DMS 273 (cell line): ENCODE results near the gene METTL25.

Source experiments
- DNase-seq: peaks from one replicate; lab custom pipeline; 2025; ENCODE audit not compliant: unreplicated experiment; lab: John Stamatoyannopoulos, UW

Gene METTL25

GRCh38 chr12:82406651-82407050, 48.3 kb downstream of the METTL25 start:
- DNase-seq: no peak

GRCh38 chr12:82407481-82407880, 49.2 kb downstream of the METTL25 start:
- DNase-seq: no peak

GRCh38 chr12:82408844-82409243, 50.5 kb downstream of the METTL25 start:
- no peak for DNase-seq

- no peak for DNase-seq
These were observed 53.4 kb downstream of the METTL25 start for GRCh38 chr12:82411546-82412230.

- no peak for DNase-seq
These were observed 53.9 kb downstream of the METTL25 start for GRCh38 chr12:82412246-82412645.

GRCh38 chr12:82414044-82414443, 55.7 kb downstream of the METTL25 start:
- no peak for DNase-seq

GRCh38 chr12:82414926-82415325, 56.6 kb downstream of the METTL25 start:
- no peak for DNase-seq

- no peak for DNase-seq
These were observed 57.1 kb downstream of the METTL25 start for GRCh38 chr12:82415402-82415801.

GRCh38 chr12:82425241-82425640, 66.9 kb downstream of the METTL25 start:
- DNase-seq: no peak

- DNase-seq: no peak
These were observed 67.8 kb downstream of the METTL25 start for GRCh38 chr12:82426081-82426480.

- DNase-seq: no peak
These were observed 68.3 kb downstream of the METTL25 start for GRCh38 chr12:82426586-82426985.

- no peak for DNase-seq
These were observed 72.3 kb downstream of the METTL25 start for GRCh38 chr12:82430541-82431145.

GRCh38 chr12:82434392-82434911, 76.1 kb downstream of the METTL25 start:
- no peak for DNase-seq

- DNase-seq: no peak
These were observed 78.0 kb downstream of the METTL25 start for GRCh38 chr12:82436354-82436753.

- DNase-seq: no peak
These were observed 79.4 kb downstream of the METTL25 start for GRCh38 chr12:82437744-82438143.

- DNase-seq: no peak
These were observed 80.0 kb downstream of the METTL25 start for GRCh38 chr12:82438356-82438755.

GRCh38 chr12:82440885-82441284, 82.6 kb downstream of the METTL25 start:
- no peak for DNase-seq

- DNase-seq: no peak
These were observed 90.7 kb downstream of the METTL25 start for GRCh38 chr12:82448911-82449578.

- no peak for DNase-seq
These were observed 98.3 kb downstream of the METTL25 start for GRCh38 chr12:82456633-82457032.

- no peak for DNase-seq
These were observed 99.8 kb downstream of the METTL25 start for GRCh38 chr12:82458101-82458500.

- DNase-seq: no peak
These were observed 103.1 kb downstream of the METTL25 start for GRCh38 chr12:82461393-82461792.

GRCh38 chr12:82461836-82462235, 103.5 kb downstream of the METTL25 start:
- no peak for DNase-seq
